ENCODE measurements around the gene OR10A4.
"Not testable (repeated sequence)": the region's sequence is repeated elsewhere in the genome, so short reads cannot be mapped to it uniquely, and the experiment has no call there.

The OR10A4 gene

DNA sequence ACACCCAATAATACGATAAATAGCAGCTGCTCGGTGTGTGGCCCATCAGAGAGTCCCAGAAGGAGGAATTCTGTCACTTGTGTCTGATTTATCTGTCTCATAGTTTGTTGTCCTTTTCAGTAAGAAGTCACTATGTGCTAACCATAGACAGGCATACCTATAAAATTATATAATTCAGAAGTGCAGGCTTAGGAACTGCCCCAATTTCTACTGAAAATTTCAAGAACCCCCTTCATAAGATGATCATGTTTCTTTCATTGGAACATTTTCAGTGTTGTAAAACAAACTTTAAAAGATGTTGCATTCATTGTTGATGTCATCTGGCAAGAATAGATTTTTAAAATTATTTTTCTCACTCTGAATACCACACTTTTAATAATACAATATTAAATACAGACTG, 16.0 kb downstream of the OR10A4 start, which contains the start of gene OR2D2:
Gene OR2D2 (minus strand): TSS at position 101 of the 400 bp plus-strand sequence. CDS start 0 bp downstream, at position 101.
- H3K4me3 ChIP-seq (ENCODE audit: low read depth, low read length), result no peak within 1 kb of the TSS
- TF ChIP-seq, protein P1, sequence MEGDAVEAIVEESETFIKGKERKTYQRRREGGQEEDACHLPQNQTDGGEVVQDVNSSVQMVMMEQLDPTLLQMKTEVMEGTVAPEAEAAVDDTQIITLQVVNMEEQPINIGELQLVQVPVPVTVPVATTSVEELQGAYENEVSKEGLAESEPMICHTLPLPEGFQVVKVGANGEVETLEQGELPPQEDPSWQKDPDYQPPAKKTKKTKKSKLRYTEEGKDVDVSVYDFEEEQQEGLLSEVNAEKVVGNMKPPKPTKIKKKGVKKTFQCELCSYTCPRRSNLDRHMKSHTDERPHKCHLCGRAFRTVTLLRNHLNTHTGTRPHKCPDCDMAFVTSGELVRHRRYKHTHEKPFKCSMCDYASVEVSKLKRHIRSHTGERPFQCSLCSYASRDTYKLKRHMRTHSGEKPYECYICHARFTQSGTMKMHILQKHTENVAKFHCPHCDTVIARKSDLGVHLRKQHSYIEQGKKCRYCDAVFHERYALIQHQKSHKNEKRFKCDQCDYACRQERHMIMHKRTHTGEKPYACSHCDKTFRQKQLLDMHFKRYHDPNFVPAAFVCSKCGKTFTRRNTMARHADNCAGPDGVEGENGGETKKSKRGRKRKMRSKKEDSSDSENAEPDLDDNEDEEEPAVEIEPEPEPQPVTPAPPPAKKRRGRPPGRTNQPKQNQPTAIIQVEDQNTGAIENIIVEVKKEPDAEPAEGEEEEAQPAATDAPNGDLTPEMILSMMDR (IDR thresholded peaks at IDR 0.05; ENCODE audit: low read depth, low read length, missing control alignments), result no peak
- DNase-seq (ENCODE audit: low read depth), result no peak
- in situ Hi-C loops (cut with HindIII; ENCODE audit: low sequenced_read_pairs), result no loop called here

DNA sequence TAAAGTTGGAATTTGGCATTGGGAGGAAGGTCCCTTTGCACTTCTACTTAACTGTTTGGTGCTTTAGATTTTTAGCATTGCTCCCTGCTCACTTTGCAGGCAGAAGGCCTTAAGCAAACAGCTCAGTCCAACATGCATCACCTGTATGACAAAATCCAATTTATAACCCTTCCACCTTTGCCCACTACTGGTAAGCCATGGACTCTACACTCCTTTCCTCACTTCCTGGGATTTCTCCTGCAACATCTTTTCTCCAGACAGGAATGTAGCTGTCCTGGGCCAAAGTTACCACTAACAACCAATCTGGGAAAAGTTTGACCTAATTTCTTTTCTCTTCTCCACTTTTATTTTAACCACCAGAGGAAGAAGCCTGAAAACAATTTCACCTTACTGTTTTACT, 17.7 kb downstream of the OR10A4 start:
- in situ Hi-C loops (cut with HindIII; ENCODE audit: low sequenced_read_pairs), result no loop called here
- TF ChIP-seq, protein P1 (IDR thresholded peaks at IDR 0.05; ENCODE audit: low read depth, low read length, missing control alignments), result no peak
- H3K4me3 ChIP-seq (ENCODE audit: low read depth, low read length), result no peak overlapping the region
- no peak for DNase-seq (ENCODE audit: low read depth)

DNA sequence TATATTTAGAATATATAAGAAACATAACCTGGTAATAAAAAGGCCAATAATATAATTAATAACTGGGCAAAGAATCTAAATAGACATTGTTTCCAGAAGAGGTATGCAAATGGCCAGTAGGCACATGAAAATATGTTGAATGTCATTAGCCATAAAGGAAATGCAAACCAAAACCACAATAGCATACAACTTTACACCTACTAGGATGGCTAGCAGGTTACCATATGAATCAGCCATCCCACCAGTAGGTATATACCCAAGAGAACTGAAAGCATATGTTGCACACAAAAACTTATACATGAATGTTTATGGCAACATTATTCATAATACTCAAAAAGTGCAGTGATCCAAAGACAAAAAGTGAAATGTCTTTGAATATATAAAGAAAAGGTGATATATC, 18.6 kb downstream of the OR10A4 start:
- in situ Hi-C loops (cut with HindIII; ENCODE audit: low sequenced_read_pairs), result no loop called here
- H3K4me3 ChIP-seq (ENCODE audit: low read depth, low read length), result no peak overlapping the region
- no peak for DNase-seq (ENCODE audit: low read depth)
- TF ChIP-seq, protein P1 (IDR thresholded peaks at IDR 0.05; ENCODE audit: low read depth, low read length, missing control alignments), result no peak

DNA sequence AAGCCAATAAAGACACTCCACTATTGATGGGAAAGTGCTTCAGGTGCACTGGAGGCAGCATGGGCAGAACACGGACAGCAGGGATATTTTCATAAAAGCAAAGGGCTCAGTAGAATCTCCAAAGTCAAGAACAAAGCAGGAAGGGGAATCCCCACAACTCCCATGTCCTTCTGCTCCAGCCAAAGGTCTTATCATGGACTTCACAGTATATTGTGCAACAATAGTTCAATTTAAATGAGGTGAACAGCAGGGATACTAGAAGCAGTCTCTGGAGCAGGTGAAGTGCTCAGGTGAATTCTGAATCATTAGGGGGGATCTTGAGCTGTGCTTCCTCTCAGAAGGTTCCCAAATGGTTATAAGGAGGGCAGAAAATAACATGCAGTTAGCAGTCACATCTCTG, 22.5 kb downstream of the OR10A4 start:
- DNase-seq (ENCODE audit: low read depth), result no peak
- no peak overlapping the region for H3K4me3 ChIP-seq (ENCODE audit: low read depth, low read length)
- in situ Hi-C loops (cut with HindIII; ENCODE audit: low sequenced_read_pairs), result no loop called here
- TF ChIP-seq, protein P1 (IDR thresholded peaks at IDR 0.05; ENCODE audit: low read depth, low read length, missing control alignments), result no peak

DNA sequence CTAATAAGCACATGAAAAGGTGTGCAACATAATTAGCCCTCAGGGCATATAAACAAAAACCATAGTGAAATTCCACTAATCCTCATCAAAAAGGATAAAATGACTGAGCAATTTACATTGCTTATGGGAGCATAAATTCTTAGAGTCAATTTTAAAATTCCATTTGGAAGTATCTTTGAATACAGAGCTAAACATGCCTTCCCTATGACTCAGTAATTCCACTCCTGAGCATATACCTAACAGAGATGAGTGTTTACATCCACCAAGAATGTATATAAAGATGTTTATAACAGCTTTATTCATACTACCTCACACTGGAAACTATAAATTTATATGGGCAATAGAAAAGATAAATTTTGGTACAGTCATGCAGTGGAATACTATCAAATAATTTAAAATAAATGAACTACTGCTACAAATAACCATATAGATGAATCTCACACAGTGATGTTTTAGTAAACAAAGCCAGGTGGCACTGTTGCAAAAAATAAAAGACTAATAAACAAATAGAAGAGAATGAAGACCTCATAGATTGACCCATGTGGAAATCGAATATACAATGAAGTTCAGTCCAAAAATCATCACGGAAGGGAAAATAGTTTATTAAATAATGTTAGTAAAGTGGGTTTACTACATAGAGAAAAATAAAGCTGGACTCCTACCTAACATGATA, 24.0 kb downstream of the OR10A4 start:
- TF ChIP-seq, protein P1 (IDR thresholded peaks at IDR 0.05; ENCODE audit: low read depth, low read length, missing control alignments), result no peak
- H3K4me3 ChIP-seq (ENCODE audit: low read depth, low read length), result no peak overlapping the region
- no peak for DNase-seq (ENCODE audit: low read depth)
- in situ Hi-C loops (cut with HindIII; ENCODE audit: low sequenced_read_pairs), result no loop called here

DNA sequence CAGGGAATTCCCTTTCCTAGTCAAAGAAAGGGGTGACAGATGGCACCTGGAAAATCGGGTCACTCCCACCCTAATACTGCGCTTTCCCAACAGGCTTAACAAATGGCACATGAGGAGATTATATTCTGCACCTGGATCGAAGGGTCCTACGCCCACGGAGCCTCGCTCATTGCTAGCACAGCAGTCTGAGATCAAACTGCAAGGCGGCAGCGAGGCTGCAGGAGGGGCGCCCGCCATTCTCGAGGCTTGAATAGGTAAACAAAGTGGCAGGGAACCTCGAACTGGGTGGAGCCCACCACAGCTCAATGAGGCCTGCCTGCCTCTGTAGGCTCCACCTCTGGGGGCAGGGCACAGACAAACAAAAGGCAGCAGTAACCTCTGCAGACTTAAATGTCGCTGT, 28.4 kb downstream of the OR10A4 start:
- DNase-seq (ENCODE audit: low read depth); in situ Hi-C loops (cut with HindIII; ENCODE audit: low sequenced_read_pairs); H3K4me3 ChIP-seq (ENCODE audit: low read depth, low read length): not testable (repeated sequence)

DNA sequence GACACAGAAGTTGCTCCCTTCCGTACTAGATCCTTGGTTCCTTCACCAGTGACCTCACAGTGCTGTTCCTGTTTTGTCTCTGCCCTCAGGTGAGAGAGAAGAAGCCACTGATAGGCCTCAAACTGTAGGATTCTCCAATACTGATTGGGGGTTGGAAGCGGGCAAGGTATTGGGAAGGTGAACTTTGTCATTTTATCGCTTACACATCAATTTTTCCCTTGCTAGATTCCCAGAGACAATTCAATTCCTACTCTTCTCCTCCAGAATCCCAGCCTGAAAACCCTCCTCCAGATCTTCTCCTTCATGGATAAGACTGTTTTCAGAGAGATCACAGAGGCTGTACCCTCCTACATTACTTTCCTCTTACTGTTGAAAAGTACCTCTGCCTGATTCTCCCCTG, 35.0 kb downstream of the OR10A4 start:
- in situ Hi-C loops (cut with HindIII; ENCODE audit: low sequenced_read_pairs), result no loop called here
- DNase-seq (ENCODE audit: low read depth), result no peak
- no peak overlapping the region for H3K4me3 ChIP-seq (ENCODE audit: low read depth, low read length)
- TF ChIP-seq, protein P1 (IDR thresholded peaks at IDR 0.05; ENCODE audit: low read depth, low read length, missing control alignments), result no peak
